GM12892 (cell line): ENCODE results near the gene DNAH1.

Source experiments
- POLR2A ChIP-seq: IDR thresholded peaks from 2 replicates; pipeline ENCODE4 v1.6.1; 2011; ENCODE audit warnings: low read depth, low read length, control low read depth
- TAF1 ChIP-seq: IDR thresholded peaks from 2 replicates; pipeline ENCODE4 v1.6.1; 2011; ENCODE audit warnings: low read depth, mild to moderate bottlenecking, control low read depth, low read length, borderline replicate concordance

- TF ChIP-seq POLR2A (no peak), TAF1 (no peak)
Observed at GRCh38 chr3:52423173-52423572, 107.1 kb downstream of the DNAH1 start.
